T-helper 17 cell (primary cell): ENCODE data around the gene RLF. TPM values are rescaled to one million over a fixed set of nuclear protein-coding genes. Genes with fewer than 3 reads are reported as not detected.

Source experiments
- ATAC-seq: fragments of 150-1000 bp; cut with Tn5 transposase; 2 replicates; pipeline ENCODE4 v1.10.0; 2021; ENCODE audit warnings: mild to moderate bottlenecking, moderate library complexity
- DNase-seq, 3 donors: peaks; one replicate each; pipeline versions ENCODE4 v3.0.0 to v3.0.0-alpha.2; 2020 to 2021
- H3K9me3 ChIP-seq: one replicate; pipeline ENCODE4 v1.7.0; 2013; ENCODE audit warnings: low read length, mild to moderate bottlenecking; ENCODE audit not compliant: control insufficient read depth, poor library complexity, severe bottlenecking
- H3K27ac Mint-ChIP-seq: one replicate; pipeline ENCODE4 v1.8.0; 2022; ENCODE audit warnings: mild to moderate bottlenecking, moderate library complexity, mixed read lengths
- H3K27me3 Mint-ChIP-seq: one replicate; pipeline ENCODE4 v1.8.0; 2022; ENCODE audit warnings: mixed read lengths
- H3K36me3 Mint-ChIP-seq: one replicate; pipeline ENCODE4 v1.8.0; 2022; ENCODE audit warnings: low read depth, mixed read lengths
- H3K4me1 Mint-ChIP-seq: one replicate; pipeline ENCODE4 v1.8.0; 2022; ENCODE audit warnings: mild to moderate bottlenecking, mixed read lengths
- H3K4me3 Mint-ChIP-seq: one replicate; pipeline ENCODE4 v1.8.0; 2022; ENCODE audit warnings: mild to moderate bottlenecking, moderate library complexity, mixed read lengths
- total RNA-seq, 4 donors: library from RNA in 2 of 4; stranded (reverse) in 2 of 4; gene quantifications; one replicate each; pipeline ENCODE4 v1.2.3 and lab custom pipeline; 2022 to 2026

Gene RLF
- total RNA-seq (10 to 100 TPM; 24.7 to 30.7 TPM), total RNA-seq (lab: John Stamatoyannopoulos, UW) (148 to 189 reads per million in 2 donors)

DNA sequence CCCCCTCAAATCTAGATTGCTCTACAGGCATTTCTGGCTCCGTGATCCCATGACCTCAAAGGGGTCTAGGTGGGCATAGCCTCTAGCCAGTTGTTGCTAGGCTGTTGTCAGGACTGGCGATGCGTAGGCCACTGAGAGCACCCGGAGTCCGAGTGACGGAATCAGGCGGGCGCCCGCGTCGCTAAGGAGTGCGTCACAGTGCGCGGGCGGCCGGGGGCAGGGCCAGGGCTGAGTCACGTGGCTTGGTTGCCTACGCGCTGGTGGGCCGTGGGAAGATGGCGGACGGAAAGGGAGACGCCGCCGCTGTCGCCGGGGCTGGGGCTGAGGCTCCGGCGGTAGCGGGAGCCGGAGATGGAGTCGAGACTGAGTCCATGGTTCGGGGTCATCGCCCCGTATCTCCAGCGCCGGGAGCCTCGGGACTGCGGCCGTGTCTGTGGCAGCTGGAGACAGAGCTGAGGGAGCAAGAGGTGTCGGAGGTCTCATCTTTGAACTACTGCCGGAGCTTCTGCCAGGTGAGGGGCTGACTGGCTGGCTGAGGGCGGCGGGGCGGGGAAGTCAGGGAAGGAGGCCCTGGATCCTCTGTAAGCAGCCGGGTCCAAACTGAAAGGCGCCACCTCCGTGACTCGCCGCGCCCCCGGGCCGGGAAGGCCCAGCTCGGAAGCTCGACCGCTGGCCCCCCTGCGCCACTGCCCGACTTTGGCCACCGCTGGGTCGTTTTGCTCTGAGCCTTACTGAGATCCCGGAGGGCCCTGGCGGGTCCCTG is at the start of gene RLF:
TSS of gene RLF (plus strand) at position 263 of the 763 bp plus-strand sequence. CDS start at position 276, 13 bp downstream.
- Mint-ChIP-seq H3K36me3 (peaks cover 3% of the 10 kb centered on the region), H3K4me3 (no peak within 1 kb of the TSS), H3K27ac (no peak within 1 kb of the TSS), H3K4me1 (peaks cover 24% of the 10 kb centered on the region), H3K27me3 (no peaks in the 10 kb centered on the region)
- ATAC-seq (peak; percentile 96), DNase-seq (peak; percentile 87 to 90 (median 89))
- H3K9me3 ChIP-seq = no peaks in the 10 kb centered on the region

DNA sequence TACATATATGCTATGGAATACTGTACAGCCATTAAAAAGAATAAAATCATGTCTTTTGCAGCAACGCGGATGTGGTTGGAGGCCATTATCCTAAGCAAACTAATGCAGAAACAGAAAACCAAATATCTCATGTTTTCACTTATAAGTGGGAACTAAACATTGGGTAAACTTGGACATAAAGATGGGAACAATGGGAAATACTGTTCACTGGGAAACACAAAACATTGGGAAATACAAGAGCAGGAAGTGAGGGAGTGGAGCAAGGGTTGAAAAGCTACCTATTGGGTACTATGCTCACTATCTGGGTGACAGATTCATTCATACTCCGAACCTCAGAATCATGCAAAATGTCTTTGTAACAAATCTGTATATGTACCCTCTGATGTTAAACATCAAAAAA is 46.8 kb upstream of the RLF start:
- no peak for DNase-seq
- H3K4me1 Mint-ChIP-seq = no peaks in the 10 kb centered on the region
- H3K9me3 ChIP-seq = peaks cover 6% of the 10 kb centered on the region
- no peak overlapping the region for H3K4me3 Mint-ChIP-seq
- ATAC-seq = no peak
- peaks cover 2% of the 10 kb centered on the region for H3K36me3 Mint-ChIP-seq
- no peak overlapping the region for H3K27ac Mint-ChIP-seq
- H3K27me3 Mint-ChIP-seq = peaks cover 15% of the 10 kb centered on the region

DNA sequence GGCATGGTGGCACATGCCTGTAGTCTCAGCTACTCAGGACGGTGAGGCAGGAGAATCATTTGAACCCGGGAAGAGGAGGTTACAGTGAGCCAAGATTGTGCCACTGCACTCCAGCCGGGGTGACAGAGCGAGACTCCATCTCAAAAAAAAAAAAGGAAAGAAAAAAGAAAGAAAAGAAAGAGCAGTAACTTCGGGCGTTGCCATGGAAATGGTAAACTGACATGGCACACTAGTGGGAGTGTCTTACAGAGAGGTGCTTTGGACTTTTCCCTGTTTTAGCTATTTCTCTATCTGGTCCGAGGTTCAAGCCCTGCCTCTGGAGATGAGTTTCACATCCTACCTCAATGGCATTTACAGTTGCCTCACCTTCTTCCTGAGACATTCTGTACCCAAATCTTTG is 41.1 kb upstream of the RLF start:
- Mint-ChIP-seq H3K36me3 (peaks cover 2% of the 10 kb centered on the region), H3K4me3 (no peak overlapping the region), H3K27ac (no peak overlapping the region), H3K27me3 (peaks cover 6% of the 10 kb centered on the region), H3K4me1 (no peaks in the 10 kb centered on the region)
- no peak for DNase-seq
- ATAC-seq = no peak
- H3K9me3 ChIP-seq = no peaks in the 10 kb centered on the region

GRCh38 chr1:40122855-40123254 is 38.3 kb upstream of the RLF start:
- Mint-ChIP-seq H3K4me1 (no peaks in the 10 kb centered on the region), H3K36me3 (peaks cover 2% of the 10 kb centered on the region), H3K27me3 (peaks cover 6% of the 10 kb centered on the region), H3K4me3 (no peak overlapping the region), H3K27ac (no peak overlapping the region)
- DNase-seq (no peak), ATAC-seq (no peak)
- no peaks in the 10 kb centered on the region for H3K9me3 ChIP-seq

DNA sequence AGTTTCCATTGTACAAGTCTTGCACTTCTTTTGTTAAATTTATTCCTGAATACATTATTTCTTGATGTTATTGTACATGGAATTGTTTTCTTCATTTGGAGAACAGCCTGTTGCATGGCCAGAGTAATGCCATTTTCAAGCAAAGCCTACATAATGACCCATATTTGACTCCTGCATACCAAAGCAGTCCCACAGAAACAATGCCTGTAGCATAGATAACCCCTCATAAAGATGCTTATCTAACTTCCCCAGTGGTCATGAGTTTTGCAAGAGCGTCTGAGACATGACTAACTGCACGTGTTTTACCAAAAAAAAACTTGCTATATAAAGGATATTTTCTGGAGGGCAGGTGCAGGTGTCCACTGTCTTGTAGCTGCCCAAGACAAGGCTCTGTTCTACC is 30.3 kb upstream of the RLF start:
- DNase-seq = no peak
- no peak overlapping the region for H3K4me3 Mint-ChIP-seq
- H3K27me3 Mint-ChIP-seq = peaks cover 18% of the 10 kb centered on the region
- H3K27ac Mint-ChIP-seq = no peak overlapping the region
- no peak for ATAC-seq
- H3K36me3 Mint-ChIP-seq = no peaks in the 10 kb centered on the region
- H3K9me3 ChIP-seq = no peaks in the 10 kb centered on the region
- H3K4me1 Mint-ChIP-seq = peaks cover 5% of the 10 kb centered on the region

DNA sequence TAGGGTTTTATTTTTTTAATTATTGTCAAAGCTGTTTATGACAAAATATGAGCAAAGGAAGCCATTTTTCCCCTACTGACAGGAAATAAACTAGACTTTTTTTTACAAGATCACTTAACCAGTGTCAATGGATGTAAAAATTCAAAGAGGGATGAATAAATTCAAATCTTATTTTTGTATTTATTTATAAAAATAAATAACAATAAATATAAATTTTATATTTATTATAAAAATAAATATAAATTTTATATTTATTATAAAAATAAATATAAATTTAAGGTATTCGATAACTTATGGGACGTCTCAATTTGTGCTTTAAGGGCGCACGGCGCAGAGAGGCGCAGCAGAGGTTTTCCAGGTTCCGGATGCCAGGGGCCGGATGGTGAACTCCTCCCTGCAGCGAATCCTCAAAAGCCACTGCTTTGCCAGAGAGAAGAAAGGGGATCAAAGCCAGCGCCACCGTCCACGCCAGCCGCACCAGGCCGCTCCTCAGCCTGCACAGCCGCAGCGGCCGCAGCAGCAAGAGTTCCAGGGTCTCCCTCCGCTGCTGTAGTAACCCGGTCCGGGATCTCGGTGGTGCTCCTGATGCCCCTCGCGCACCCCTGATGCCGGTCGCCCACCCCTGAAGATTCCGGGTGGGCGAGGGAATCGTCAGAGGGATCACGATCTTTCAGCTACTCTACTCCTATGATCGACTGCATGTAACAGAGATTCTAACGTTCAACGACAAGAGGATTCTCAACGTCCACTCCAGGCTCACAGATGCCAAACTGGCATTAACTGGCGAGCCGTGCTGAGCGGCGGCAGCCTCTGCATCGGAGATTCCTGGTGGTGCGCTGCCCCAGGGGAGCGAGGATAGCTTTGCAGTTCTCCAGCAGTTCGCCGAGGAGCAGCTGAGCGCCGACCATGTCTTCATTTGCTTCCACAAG is 28.5 kb upstream of the RLF start:
- DNase-seq = no peak
- Mint-ChIP-seq H3K27me3 (peaks cover 18% of the 10 kb centered on the region), H3K36me3 (no peaks in the 10 kb centered on the region), H3K4me1 (peaks cover 5% of the 10 kb centered on the region), H3K4me3 (peak overlapping the region; percentile 41), H3K27ac (no peak overlapping the region)
- H3K9me3 ChIP-seq = no peaks in the 10 kb centered on the region
- ATAC-seq = no peak

- H3K9me3 ChIP-seq = no peaks in the 10 kb centered on the region
- no peak overlapping the region for H3K4me3 Mint-ChIP-seq
- H3K36me3 Mint-ChIP-seq = no peaks in the 10 kb centered on the region
- H3K27me3 Mint-ChIP-seq = peaks cover 18% of the 10 kb centered on the region
- ATAC-seq (no peak), DNase-seq (no peak)
- peaks cover 5% of the 10 kb centered on the region for H3K4me1 Mint-ChIP-seq
- H3K27ac Mint-ChIP-seq = no peak overlapping the region
These were observed 27.9 kb upstream of the RLF start for GRCh38 chr1:40133312-40133665.

GRCh38 chr1:40133839-40134238 is 27.3 kb upstream of the RLF start:
- no peaks in the 10 kb centered on the region for H3K36me3 Mint-ChIP-seq
- peaks cover 2% of the 10 kb centered on the region for H3K4me1 Mint-ChIP-seq
- peaks cover 15% of the 10 kb centered on the region for H3K27me3 Mint-ChIP-seq
- no peak overlapping the region for H3K4me3 Mint-ChIP-seq
- H3K27ac Mint-ChIP-seq = no peak overlapping the region
- ATAC-seq = no peak
- no peaks in the 10 kb centered on the region for H3K9me3 ChIP-seq
- no peak for DNase-seq

DNA sequence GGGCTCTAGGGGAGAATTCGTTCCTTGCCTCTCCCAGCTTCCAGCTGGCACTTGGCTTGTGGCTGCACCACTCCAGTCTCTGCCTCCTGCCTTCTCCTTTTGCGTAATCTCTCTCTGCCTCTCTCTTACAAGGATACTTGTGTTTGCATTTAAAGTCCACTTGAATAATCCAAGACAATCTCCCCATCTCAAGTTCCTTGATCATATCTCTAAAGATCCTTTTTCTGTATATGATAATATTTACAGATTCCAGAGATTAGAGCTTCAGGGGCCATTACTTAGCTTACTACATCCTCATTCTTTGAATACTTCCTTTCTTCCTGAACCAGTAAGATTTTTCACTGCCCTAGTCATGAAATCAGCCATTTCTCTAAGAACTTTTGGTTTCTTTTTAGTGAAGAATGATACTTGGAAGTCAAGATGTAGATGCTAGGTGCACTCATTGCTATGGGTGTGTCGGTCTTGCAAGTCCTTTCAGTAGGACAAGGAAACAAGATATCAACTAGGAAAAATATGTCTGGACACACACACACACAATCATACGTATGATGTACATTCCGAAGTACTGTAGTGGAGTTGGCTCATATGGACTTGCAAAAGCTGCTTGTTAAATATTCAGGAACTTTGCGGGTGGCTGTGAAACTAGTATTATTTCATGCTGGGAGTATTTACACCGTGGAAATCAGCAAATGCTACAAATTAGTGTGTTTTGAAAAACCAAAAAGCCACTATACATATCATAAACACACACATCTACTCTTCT is 20.8 kb upstream of the RLF start:
- H3K36me3 Mint-ChIP-seq = peaks cover 3% of the 10 kb centered on the region
- DNase-seq (no peak), ATAC-seq (no peak)
- H3K27me3 Mint-ChIP-seq = peaks cover 24% of the 10 kb centered on the region
- no peaks in the 10 kb centered on the region for H3K9me3 ChIP-seq
- H3K4me3 Mint-ChIP-seq = no peak overlapping the region
- H3K27ac Mint-ChIP-seq = peak overlapping the region; percentile 11
- H3K4me1 Mint-ChIP-seq = peaks cover 9% of the 10 kb centered on the region

DNA sequence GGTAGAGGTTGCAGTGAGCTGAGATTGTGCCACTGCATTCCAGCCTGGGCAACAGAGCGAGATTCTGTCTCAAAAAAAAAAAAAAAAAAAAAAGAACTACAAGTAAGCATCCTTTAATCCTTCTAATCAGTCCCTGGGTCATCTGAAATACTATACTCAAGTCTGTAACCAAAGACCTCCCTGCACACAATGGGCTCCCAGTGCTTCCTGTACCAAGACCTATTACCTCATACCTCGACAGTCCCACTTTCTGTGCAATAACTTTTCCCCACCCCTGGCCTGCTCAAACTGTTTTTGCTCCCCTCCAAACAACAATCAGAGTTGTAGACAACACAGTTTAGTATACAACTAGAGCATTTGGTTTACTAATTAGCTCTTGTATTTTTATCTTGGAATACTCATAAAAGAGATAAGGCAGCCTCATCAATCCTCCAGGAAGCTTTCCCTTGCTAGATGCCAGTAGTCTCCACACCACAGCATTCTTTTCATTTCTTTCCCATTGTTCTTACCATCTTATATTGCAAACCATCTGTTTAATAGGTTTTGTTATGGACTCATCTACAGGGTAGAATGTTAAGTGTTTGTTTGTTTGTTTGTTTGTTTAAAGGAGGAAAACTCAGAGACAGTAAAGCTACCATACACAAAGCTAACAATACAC is 19.2 kb upstream of the RLF start:
- Mint-ChIP-seq H3K36me3 (peaks cover 3% of the 10 kb centered on the region), H3K4me1 (peaks cover 9% of the 10 kb centered on the region), H3K4me3 (no peak overlapping the region), H3K27me3 (peaks cover 40% of the 10 kb centered on the region), H3K27ac (no peak overlapping the region)
- ATAC-seq (no peak), DNase-seq (no peak)
- no peaks in the 10 kb centered on the region for H3K9me3 ChIP-seq

DNA sequence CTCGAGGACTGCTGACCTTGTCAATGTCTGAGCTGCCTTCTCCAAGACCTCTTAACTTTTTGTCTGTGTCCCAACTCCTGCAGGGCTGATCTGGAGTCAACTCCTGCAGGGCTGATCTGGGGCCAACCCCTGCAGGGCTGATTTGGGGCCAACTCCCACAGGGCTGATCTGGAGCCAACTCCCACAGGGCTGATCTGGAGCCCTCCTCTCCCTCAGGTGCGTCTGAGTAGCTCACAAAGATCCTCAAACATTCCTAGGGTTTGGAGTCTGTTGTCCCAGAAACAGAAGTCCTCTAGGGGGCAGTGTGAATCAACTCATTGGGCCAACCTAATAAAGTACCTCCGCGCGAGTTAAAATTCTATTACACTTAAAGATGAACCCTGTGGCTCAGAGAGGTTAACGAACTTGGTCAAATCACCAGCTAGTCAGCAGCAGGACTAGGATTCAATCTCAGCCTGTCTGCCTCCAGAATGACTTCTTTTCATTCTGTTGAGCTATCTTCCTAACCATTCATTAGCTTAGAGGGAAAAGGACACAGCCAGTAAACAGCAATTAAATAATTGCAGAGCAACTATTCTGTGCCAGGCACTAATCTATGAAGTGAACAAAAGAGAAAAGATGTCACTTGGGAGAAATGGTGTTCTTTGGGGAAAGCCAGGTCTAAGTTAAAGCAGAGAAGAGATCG is 17.2 kb upstream of the RLF start:
- Mint-ChIP-seq H3K4me1 (peaks cover 11% of the 10 kb centered on the region), H3K27me3 (peaks cover 59% of the 10 kb centered on the region), H3K36me3 (peaks cover 6% of the 10 kb centered on the region), H3K27ac (no peak overlapping the region), H3K4me3 (no peak overlapping the region)
- DNase-seq (peak in 2 of 3 donors; percentile 23 to 45), ATAC-seq (peak; percentile 83)
- no peaks in the 10 kb centered on the region for H3K9me3 ChIP-seq

DNA sequence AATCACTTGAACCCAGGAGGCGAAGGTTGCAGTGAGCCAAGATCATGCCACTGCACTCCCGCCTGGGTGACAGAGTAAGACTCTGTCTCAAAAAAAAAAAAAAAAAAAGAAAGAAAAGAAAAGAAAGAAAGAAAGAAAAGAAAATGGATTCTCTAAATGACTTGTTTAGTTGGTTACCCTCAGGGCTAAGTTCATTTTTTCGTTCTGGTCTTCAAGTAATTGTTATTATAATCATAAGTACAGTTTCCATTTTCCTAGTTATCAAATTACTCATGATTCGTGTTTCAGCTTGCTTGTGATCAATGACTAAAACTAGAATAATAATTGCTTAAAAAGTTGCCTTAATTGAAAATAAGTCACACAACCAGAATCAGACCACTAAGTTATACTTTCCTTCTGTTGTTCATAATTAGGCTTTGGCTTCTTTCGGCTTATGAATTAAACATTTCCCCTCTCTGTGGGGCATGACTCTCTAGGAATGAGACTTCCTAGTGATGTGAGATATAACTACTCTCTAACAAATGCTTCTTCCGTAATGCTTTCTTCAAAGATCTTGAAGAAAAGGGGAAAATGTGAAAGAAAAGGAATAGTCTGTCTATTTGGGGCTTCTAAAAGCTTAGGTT is 9.6 kb upstream of the RLF start:
- ATAC-seq = no peak
- no peak for DNase-seq
- peaks cover 3% of the 10 kb centered on the region for H3K36me3 Mint-ChIP-seq

More for the DNA sequence above, 9.6 kb upstream of the RLF start:
- no peaks in the 10 kb centered on the region for H3K9me3 ChIP-seq
- Mint-ChIP-seq H3K4me3 (no peak overlapping the region), H3K4me1 (peaks cover 7% of the 10 kb centered on the region), H3K27me3 (peaks cover 31% of the 10 kb centered on the region), H3K27ac (no peak overlapping the region)
